Putamen (tissue), 1 donor: Measurements from ENCODE around the gene ATXN8OS.
"Not testable (repeated sequence)": the region's sequence is repeated elsewhere in the genome, so short reads cannot be mapped to it uniquely, and the experiment has no call there.

Source experiments
- DNase-seq: peaks from one replicate; pipeline ENCODE4 v3.0.0-alpha.2; 2016; ENCODE audit warnings: low spot score

The ATXN8OS gene

DNA sequence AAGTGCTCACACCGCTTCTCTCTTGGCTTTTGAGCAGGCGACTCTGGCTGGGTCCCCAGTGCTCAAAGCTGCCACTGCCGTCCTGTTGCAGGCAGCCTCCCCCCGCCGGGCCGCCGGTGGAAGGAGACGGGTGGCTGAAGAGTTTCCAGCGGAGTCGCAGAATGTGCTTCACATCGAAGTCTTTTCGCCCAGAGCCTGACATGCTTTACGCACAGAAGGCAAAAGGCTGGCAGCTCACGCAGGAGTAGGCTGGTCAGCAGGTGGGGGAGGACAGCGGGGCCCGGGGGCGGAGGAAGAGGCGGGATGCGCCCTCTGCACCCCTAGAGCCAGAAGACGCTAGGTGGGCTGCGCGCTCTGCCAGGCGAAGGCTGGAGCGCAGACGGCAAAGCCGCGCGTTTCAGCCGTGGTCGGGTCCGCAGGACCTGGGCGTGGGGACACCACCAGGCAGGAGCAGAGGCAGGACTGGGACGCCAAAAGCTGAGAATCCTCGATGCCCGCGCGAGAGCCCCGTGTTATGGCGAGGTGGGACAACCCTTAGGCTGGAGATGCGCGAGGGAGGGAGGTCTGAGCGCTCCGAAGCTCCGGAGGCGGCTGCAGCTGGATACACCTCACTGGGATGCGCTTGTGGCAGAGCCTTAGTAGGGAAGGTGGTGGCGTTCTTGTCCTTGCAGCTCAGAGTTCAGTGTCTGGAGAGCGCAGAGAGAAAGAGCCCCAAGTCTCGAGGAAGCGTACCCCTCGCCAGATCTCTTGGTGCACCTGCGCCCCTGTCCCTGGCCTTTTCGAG lies at the start of gene ATXN8OS:
Gene ATXN8OS, plus strand, starts transcription at position 329 of the 784 bp plus-strand sequence.
- no peak for DNase-seq

DNA sequence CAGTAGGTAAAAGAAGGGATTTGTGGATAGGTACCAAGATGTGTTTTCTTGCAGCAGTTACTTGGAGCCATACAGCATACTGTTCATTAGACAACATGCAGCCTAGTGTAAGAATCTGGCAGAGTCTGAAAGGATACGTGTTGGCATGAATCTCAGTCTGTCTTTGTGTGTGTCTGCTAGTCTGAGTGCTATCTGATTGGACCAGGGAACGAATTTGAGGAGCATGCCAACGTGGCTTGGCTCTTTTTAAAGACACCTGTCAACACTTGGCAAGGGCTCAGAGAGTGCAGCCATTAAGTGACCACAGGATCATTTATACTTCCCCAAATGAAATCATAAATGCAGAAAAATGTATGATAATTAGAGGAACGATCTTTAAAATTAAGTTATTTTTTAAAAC lies 27.6 kb upstream of the ATXN8OS start:
- no peak for DNase-seq

GRCh38 chr13:70087247-70087646 lies 20.4 kb upstream of the ATXN8OS start:
- no peak for DNase-seq

GRCh38 chr13:70088926-70089325 lies 18.7 kb upstream of the ATXN8OS start:
- no peak for DNase-seq

DNA sequence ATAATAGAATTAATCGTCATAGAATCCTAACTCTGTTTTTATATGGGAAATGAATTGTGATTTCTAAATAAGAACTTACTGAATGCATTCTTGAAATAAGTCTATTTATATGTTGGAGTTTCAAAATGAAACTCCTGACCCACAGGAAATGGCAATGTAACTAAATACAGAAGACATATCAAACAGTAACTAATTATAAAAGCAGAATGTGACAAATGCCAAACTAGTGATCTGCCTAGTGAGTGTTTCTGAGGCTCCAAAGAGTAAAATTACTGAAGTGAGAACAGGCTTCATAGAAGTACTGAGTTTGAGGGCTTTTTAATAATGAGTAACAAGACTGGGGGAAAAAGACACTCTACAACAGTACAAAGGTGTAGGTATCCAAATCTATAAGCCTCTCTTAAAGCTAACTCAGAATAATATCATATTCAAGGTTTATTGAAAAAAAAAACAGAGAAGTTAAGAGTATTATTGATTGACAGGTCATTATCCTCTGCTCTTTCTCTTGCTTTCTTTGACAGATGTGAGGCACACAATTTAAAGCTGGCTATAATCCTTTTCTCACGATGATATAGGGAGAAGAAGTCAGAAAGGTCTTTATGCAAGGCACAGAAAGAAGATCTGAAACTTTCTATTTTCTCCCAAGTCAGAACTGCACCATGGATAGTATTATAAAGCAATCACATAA lies 17.4 kb upstream of the ATXN8OS start:
- DNase-seq: no peak

DNA sequence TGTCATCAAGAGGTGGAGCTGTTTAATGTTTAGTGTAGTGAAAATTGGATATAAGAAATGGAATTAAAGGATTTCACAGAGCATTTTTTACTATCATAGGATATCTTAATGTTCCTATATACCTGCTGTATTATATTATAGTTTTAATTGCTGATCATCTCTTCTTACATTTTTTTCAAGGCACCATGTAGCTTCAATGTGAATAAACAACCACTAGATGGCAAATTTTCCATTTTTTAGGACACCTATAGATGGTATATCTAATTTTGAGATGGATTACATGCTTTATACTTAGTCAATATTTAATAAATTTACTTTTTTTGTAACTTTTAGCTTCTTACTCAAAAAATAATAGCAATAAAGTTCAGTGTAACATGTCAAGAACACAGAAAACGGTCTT lies 9.0 kb upstream of the ATXN8OS start:
- DNase-seq: no peak

GRCh38 chr13:70104481-70104880 lies 3.1 kb upstream of the ATXN8OS start:
- no peak for DNase-seq

DNA sequence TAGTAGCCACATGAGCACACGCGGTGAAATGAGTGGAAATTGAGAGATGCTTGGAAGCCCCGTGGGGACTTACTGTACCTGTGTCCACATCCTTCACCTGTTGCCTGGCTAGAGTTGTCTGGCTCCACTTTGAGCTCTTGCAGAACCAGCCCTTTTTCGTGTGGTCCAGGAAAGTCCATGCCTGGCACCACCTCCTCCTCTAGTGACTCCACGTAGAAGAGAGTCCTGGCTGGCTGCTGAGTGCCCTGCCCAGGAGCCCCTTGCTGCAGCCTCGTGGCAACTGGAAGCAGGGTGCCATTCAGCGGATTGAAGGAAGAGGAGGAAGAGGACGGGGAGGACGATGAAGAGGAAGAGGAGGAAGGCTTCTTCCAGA lies 515 bp upstream of the ATXN8OS start:
- no peak for DNase-seq

GRCh38 chr13:70108356-70109105 lies 905 bp downstream of the ATXN8OS start, which contains the start of gene KLHL1:
Gene KLHL1, minus strand, starts transcription at chr13:70108452. Its CDS starts 753 bp downstream, at chr13:70107699.
- DNase-seq: peak; percentile 21

DNA sequence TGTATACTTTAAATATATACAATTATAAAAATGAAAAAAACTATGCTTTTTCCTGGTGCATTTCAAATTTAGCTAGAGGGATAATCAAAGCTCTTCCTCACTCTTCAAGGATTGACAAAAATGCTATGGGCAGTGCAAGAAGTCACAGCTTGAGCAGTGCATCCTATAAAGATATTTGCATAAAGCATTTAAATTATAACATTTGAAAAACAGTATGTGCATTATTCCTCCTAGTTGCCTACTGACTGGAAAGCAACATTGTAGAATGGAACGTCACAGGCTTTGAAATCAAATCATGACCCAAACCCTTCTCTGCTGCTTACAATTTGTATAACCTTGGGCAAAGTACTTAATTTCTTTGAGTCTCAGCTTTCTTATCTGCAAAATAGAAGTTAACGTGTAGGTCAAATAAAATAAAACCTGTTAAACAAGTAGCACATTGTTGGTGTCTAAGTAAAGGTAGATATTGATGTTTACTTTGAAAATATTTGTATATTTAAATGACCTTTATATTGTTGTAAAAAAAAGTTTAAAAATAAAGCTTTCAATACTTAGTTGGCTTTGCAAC lies 9.8 kb downstream of the ATXN8OS start:
- DNase-seq: no peak

DNA sequence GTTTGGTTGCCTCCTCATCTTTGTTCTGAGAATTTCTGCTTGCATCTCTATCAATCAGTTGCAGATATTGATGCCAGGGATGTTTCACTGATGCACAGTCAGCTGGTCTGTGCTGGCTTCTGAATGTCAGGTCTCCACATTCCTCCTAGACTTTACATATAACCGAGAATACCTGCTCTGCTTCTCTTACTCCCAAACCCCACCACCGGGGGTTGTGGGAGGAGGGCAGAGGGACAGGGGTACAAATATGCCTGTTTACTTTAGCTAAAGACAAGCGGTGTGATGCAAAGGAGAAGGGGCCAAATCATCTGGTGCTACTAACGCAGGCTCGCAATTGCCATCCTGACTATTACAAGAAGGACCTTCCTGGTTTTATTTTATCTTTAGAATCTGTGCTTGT lies 18.1 kb downstream of the ATXN8OS start:
- no peak for DNase-seq

DNA sequence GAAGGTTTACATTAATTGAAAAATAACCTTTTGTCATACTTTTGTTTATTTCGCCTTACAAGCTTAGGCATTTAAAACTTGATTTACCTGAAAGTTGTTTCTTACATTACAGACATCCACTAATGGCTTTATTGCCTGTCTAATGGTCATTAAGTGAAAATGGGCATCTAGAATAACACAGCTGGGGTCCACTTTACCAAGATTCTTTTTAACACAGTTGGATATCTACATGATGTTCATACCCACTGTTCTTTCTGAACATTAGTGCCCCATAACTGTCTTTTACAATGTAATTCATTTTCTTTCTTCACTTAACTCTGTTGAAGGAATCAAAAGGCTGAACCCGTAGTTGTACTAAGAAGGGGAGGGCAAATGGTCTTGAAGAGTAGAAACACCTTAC lies 20.5 kb downstream of the ATXN8OS start:
- no peak for DNase-seq

DNA sequence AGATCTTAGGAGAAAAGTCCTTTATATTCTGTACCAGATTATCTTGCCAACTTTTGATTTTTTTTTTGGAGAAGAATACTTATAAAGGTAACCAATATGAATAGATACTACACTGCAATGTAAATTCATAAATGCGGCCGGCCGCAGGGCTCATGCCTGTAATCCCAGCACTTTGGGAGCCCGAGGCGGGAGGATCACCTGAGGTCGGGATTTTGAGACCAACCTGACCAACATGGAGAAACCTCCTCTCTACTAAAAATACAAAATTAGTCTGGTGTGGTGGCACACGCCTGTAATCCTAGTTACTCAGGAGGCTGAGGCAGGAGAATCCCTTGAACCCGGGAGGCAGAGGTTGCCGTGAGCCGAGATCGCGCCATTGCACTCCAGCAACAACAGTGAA lies 35.0 kb downstream of the ATXN8OS start:
- DNase-seq: not testable (repeated sequence)

- no peak for DNase-seq
Measured at GRCh38 chr13:70162141-70162540, 54.5 kb downstream of the ATXN8OS start.

DNA sequence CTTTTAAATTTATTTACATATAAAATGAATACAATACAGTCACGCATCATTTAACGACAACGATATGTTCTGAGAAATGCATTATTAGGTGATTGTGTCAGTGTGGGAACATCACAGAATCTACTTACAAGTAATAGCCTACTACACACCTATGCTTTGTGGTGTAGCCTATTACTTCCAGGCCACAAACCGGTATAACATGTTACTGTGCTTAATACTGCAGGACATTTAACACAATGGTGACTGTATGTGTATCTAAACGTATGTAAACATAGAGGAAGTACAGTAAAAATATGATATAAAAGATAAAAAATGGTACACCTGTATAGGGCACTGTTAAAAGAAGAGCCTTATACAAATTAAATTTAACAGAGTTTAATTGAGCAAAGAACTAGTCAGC lies 63.1 kb downstream of the ATXN8OS start:
- no peak for DNase-seq

DNA sequence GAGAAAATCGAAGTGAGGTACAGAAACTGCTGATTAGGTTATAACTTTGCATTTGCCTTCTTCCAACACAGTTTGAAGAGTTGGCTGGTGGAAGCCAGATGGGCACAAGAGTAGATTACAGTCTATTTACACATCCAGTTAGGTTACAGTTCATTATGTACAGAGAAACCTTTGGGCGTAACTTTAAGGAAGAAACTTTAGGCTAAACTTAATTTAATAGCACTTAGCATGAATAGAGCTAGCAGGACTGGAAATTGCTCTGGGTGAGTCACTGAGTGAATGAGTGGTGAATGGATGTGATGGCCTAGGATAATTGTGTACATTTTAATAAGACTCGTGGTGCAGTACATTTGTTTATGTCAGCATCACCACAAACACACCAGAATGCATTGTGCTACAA lies 63.5 kb downstream of the ATXN8OS start:
- DNase-seq: no peak

- DNase-seq: no peak
Measured at GRCh38 chr13:70172946-70173597, 65.4 kb downstream of the ATXN8OS start.

- DNase-seq: no peak
Measured at GRCh38 chr13:70173598-70173959, 66.0 kb downstream of the ATXN8OS start.

GRCh38 chr13:70178346-70178745 lies 70.7 kb downstream of the ATXN8OS start:
- no peak for DNase-seq
